HuH-7 (cell line): ENCODE measurements around the gene SIX6.
A peak's percentile ranks its signal among the peaks of the same experiment; 100 is the strongest.

Source experiments
- DNase-seq: peaks from one replicate; pipeline ENCODE4 v3.0.0; 2011; ENCODE audit warnings: low spot score

The SIX6 gene

DNA sequence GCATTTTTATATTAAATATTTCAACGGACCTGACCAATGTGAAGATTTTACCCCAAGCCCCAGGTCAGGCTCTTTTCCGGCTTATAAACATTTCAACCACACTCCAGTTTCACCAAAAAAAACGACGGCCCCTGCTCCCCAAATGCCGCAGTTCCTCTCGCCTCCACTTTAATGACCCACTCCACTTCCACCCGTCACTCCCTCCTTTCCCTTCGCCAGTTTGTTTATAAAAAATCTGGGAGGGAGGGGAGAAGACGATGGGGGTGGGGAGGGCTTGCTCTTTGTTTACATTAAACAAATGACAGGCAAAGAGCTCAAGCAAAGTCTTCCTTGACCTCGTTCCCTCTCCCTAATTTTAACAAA is 5.4 kb downstream of the SIX6 start:
- DNase-seq, result no peak

DNA sequence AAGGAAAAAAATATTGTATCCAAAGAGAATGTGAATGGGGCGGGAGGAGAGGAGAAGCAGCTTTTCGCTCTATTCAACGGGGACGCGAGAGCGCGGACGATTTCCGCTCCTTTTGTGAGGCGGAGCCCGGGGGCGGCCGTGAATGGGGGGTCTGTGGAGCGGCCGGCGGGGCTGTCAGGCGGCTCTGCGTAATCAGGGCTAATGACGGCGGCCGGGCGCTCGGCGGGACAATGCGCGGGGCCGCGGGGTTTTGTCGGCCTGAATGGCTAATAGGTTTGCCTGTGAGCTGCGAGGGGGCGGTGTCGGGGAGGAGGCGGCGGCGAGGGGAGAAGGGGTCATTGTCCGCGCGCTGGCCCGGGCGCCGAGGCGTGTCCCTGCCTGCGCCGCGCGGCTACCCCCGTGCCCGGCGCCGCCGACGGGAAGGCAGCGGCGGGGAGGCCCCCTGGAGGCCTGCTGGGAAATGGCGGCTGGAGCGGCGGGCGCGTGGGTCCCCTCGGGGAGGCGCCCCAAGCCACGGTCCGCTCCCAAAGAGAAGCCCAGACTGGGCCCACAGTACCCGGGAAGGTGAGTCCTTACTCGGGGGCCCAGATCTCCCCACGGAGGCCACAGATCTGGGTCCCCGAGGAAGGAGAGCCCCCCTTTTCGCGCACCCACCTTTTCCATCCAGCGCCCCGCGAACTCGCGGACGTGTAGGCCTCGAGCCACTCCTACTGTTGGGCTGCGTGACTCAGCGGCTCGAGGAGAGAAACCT is 6.0 kb downstream of the SIX6 start:
- peak; percentile 66 for DNase-seq

GRCh38 chr14:60515511-60516289 is 6.8 kb downstream of the SIX6 start:
- DNase-seq, result no peak

DNA sequence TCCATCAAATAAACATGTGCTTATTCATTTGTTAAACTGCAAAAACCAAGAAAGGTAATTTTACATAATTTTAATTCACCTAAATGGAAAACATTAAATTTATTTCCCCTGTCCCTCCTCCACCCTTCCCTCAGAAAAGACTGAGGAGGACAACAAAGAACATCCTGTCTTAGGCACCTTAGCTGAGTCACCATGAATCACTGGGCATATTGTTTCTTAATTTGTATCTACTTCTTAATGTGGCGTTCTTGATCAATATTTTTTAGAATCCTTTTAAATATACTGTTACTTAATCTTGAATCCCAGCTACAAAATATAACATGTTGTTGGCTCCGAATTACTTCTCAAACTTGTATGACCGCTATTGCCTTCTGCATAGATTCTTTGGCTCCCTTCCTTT is 23.5 kb downstream of the SIX6 start:
- DNase-seq, result no peak

- DNase-seq, result no peak
Observed at GRCh38 chr14:60537663-60538062, 28.7 kb downstream of the SIX6 start.

- no peak for DNase-seq
Observed at GRCh38 chr14:60544659-60545058, 35.7 kb downstream of the SIX6 start.

DNA sequence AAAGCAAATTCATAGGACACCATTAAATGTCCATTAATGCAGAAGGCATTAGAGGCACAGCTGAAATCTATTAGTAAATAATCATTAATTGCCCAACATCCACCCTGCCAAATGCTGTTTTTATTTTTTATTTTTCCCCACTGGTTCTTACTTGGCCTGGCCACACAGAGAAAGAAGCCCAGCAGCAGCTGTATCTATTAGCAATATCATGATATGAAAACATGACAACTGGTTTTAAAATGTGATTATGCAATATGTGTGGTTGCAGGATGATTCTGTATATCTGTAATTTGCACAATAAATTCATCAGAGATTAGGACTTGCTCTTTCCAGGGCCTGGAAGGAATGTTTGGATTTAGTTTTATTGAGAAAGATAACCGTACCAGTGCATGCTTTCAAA is 44.9 kb downstream of the SIX6 start:
- DNase-seq, result no peak

- DNase-seq, result peak; percentile 32
Observed at GRCh38 chr14:60561845-60562746, 53.1 kb downstream of the SIX6 start.
